ENCODE results near the gene ING5.
"Not testable (repeated sequence)": the region's sequence is repeated elsewhere in the genome, so short reads cannot be mapped to it uniquely, and the experiment has no call there.

Gene ING5

DNA sequence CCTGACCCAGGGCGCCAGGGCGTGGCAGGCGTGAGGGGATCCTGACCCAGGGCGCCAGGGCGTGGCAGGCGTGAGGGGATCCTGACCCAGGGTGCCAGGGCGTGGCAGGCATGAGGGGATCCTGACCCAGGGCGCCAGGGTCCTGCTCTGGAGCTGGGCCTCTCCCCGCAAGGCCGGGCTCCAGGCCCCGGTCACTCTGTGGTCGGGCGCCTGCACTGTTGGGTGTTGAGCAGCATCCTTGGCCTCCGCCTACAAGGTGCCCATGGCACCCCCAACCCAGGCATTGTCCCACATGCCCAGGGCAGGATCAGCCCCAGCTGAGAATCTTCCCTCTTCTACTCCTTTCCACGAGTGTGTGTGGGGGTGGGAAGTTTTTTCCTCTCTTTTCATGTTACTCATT lies 41.2 kb downstream of the ING5 start:
- not testable (repeated sequence) for FAIRE-seq

GRCh38 chr2:241743620-241744019 lies 41.8 kb downstream of the ING5 start:
- no peak for FAIRE-seq

- no peak for FAIRE-seq
Observed at GRCh38 chr2:241744028-241744754, 42.4 kb downstream of the ING5 start.

GRCh38 chr2:241745276-241745675 lies 43.4 kb downstream of the ING5 start:
- no peak for FAIRE-seq

DNA sequence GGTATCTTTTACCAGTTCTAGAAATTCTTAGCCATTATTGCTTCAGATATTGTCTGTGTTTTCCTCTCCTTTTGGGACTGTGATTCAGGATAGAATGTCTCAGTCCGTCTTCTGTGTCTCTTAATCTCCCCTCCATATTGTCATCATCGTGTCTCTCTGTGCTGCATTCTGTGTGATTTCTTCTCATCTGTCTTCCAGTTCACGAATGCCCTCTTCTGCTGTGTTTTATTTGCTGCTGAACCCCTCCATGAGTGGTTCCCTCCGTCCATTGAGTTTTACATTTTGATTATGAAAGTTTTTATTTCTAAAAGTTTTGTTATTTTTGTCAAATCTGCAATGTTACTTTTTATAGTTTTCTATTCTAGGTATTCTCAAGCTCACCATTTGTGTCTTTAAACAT lies 44.2 kb downstream of the ING5 start:
- no peak for FAIRE-seq

DNA sequence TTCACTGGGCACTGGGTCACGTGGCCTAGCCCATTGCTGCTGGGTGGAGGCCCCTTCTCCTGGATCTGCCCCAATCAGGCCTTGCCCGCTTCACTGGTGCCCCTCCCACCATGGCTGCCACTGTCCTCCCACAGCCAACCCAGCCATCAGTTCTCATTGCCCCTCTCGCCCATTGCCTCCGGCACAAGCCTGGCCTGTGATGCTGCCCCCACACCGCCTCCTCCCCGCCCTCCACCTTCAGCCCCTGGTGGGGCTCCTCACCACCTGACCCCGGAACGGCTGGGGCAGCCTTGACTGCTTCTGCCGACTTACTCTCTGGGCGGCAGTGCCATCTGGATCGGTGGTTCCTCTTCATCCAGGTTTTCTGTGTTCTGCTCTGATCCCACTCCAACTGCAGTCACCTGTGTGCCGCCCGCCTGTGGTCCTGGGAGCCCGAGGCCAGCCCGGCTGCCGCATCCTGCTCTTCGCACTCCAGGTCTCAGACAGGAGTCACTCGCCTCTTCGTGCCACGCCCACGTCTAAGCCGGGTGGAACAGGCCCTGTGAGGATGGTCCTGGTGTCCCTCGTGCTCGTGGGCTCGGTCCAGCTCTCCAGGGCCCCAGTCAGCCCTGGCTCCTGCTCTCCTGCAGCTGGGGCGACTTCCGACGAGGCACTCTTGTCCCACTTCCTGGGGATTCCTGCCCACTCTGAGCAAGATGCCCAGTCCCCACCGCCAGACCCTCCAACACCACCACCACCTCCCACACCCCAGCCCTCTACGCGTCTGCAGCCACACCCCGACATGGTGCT lies 46.8 kb downstream of the ING5 start:
- FAIRE-seq: no peak

- no peak for FAIRE-seq
Observed at GRCh38 chr2:241750076-241750840, 48.4 kb downstream of the ING5 start.

GRCh38 chr2:241751152-241751551 lies 49.3 kb downstream of the ING5 start:
- no peak for FAIRE-seq

- no peak for FAIRE-seq
Observed at GRCh38 chr2:241751776-241752175, 49.9 kb downstream of the ING5 start.

DNA sequence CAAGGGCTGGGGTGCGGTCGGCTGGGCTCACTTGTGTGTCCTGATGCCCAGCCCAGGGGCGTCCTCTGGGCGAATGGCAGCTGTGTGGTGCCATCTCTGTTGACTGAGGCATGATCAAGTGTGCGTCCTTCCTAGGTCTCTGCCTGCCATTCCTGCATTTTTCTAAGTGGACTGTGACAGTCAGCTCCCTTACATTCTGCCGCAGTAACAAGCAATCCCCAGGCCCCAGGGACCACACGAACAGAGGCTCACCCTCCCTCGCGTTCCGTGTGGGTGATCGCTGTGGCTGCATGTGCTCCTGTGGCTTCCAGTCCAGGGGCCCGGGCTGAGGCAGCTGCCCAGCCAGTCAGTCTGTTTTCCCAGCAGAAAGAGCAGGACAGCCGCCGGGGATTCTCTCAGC lies 50.4 kb downstream of the ING5 start:
- FAIRE-seq: no peak

DNA sequence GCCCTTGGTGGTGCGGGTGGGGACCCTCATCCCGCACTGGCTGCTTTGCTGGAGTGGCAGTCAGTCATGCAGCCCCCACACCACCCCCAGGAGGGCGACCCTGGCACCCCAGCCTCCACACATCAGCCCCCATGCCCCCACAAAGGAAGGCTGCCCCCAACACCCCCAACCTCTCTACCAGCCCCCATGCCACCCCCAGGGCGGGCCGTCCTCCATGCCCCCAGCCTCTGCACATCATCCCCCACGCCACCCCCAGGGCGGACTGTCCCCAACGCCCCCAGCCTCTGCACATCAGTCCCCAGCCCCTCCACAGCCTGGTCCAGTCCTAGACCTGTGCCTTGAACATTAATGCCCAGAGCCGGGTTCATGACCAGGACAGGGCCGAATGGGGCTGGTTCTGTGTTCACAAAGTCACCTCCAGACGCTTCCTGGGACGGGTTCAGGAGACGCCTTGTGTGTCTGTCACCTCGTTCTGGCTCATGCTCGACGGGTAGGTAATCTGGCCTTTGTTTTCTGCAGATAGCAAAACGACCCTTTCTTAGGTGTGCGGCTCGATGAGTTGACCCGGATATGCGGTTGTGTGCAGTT lies 50.9 kb downstream of the ING5 start:
- no peak for FAIRE-seq

DNA sequence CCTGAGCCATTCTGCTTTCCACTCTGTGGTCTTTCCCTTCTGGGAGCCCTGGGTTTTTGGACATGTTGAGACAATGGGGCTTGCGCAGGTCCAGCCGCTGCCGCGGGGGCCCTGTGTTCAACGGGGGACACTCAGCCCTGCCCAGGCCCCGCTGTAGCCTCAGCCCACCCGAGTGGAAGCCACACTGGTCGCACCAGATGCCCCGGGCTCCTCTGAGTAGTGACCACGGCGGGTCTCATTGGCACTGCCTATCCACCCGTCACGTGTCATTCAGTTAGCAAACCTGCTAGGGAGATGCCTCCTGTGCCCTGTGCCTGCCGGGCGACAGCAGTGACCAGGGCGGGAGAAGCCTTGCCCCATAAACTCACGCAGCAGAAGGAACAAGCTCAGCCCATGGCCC lies 51.7 kb downstream of the ING5 start:
- FAIRE-seq: no peak

GRCh38 chr2:241754042-241754441 lies 52.2 kb downstream of the ING5 start:
- FAIRE-seq: no peak

GRCh38 chr2:241755166-241755565 lies 53.3 kb downstream of the ING5 start:
- no peak for FAIRE-seq

DNA sequence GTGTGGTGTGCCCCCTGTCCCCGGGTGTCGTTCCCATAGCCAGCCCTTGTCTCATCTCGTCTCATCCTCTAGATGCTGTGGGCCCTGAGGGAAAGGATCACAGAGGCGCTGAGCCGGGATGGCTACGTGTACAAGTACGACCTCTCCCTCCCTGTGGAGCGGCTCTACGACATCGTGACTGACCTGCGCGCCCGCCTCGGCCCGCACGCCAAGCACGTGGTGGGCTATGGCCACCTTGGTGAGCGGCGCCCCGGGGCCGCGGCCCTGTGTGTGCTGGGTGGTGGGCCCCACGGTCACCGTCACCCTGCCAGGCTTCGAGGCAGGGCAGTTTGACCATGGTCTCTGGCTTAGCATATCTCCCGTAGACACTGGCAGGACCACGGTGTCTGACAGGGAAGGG lies 53.9 kb downstream of the ING5 start:
- no peak for FAIRE-seq

- FAIRE-seq: no peak
Observed at GRCh38 chr2:241759067-241759807, 57.4 kb downstream of the ING5 start.

GRCh38 chr2:241759893-241760292 lies 58.1 kb downstream of the ING5 start:
- FAIRE-seq: not testable (repeated sequence)

DNA sequence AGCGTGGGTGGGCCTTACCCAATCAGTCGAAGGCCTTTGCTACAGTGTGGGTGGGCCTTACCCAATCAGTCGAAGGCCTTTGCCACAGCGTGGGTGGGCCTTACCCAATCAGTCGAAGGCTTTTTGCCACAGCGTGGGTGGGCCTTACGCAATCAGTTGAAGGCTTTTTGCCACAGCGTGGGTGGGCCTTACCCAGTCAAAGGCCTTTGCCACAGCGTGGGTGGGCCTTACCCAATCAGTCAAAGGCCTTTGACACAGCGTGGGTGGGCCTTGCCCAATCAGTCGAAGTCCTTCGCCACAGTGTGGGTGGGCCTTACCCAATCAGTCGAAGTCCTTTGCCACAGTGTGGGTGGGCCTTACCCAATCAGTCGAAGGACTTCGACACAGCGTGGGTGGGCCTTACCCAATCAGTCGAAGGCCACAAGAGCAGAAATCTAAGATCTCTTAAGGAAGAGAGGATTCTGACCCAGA lies 58.5 kb downstream of the ING5 start:
- FAIRE-seq: no peak

DNA sequence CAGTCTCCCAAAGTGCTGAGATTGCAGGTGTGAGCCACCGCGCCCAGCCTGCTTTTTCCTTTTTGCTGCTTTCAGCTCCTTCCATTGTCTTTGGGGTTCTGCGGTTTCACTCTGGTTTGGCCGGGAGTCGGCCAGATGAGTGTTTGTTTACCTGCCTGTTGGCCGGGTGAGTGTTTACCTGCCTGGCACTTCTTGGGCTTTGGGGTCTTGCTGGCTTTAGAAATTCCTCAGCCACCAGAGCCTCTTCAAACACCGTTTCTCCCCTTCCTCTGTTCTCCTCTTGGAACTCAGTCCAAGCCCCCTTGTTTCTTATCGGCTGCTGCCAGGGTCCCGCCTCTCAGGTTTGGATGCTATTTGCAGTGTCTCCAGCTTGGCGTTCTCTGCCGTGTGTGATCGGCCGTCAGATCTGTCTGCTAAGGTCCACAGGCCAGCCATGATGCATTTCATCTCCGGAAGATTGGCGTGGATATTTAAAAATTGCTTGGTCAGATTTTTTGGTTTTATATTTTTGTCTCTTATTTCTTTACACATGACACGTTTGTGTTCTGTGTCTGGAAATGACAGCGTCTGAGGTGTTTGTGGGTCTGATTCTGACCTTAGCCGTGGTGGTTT lies 60.6 kb downstream of the ING5 start:
- no peak for FAIRE-seq

- FAIRE-seq: no peak
Observed at GRCh38 chr2:241762933-241763369, 61.1 kb downstream of the ING5 start.

GRCh38 chr2:241763551-241764274 lies 61.9 kb downstream of the ING5 start:
- FAIRE-seq: no peak

All from G401.6 (cell line).